Gastrocnemius medialis (tissue), 4 donors: ENCODE results near the gene LHFPL5. TPM values are rescaled to one million over a fixed set of nuclear protein-coding genes. Genes with fewer than 3 reads are reported as not detected.

Experiments
- ATAC-seq, 2 donors: fragments of 150-250 bp; one replicate each; pipeline ENCODE4 v1.9.1; 2016
- DNase-seq, 2 donors: peaks; one replicate each; pipeline ENCODE4 v3.0.0-alpha.2; 2019
- H3K27ac ChIP-seq, 4 donors: fragments of 200-600 bp; sonication (generic); 1 replicate in 1 of 4; 2 replicates in 3 of 4; pipeline ENCODE4 v1.5.1; 2016 to 2018; ENCODE audit warnings: mild to moderate bottlenecking in 2 of 4, moderate library complexity in 1 of 4
- H3K27me3 ChIP-seq, 3 donors: fragments of 200-600 bp; sonication (generic) in 2 of 3; 1 replicate in 1 of 3; 2 replicates in 2 of 3; pipeline versions ENCODE4 v1.5.1 to v1.6.0; 2016 to 2019; ENCODE audit warnings: mild to moderate bottlenecking in 1 of 3, moderate library complexity in 1 of 3
- H3K36me3 ChIP-seq, 2 donors: fragments of 200-600 bp; sonication (generic) in 1 of 2; one replicate each; pipeline ENCODE4 v1.5.1; 2017 to 2018
- H3K4me1 ChIP-seq, 2 donors: fragments of 200-600 bp; sonication (generic) in 1 of 2; one replicate each; pipeline ENCODE4 v1.5.1; 2016 to 2017; ENCODE audit warnings: mild to moderate bottlenecking in 2 of 2
- H3K4me3 ChIP-seq, 4 donors: fragments of 200-600 bp; sonication (generic) in 3 of 4; 1 replicate in 1 of 4; 2 replicates in 3 of 4; pipeline ENCODE4 v1.5.1; 2016 to 2019; ENCODE audit warnings: mild to moderate bottlenecking in 2 of 4
- H3K9me3 ChIP-seq, 3 donors: fragments of 200-600 bp; sonication (generic) in 2 of 3; 1 replicate in 1 of 3; 2 replicates in 2 of 3; pipeline ENCODE4 v1.5.1; 2016 to 2019
- POLR2A ChIP-seq, 2 donors: fragments of 450-650 bp; IDR thresholded peaks; one replicate each; pipeline ENCODE4 v1.6.1; 2017; ENCODE audit warnings: antibody characterized with exemption in 2 of 2, mild to moderate bottlenecking in 2 of 2, moderate library complexity in 2 of 2
- in situ Hi-C, 4 donors: fragments of 200-750 bp; cut with MboI; loops; one replicate each; pipeline versions ENCODE4 v1.15.0 to v1.8.0; 2017; ENCODE audit warnings: low sequenced_read_pairs in 4 of 4
- intact Hi-C: fragments of 100-400 bp; cut with DNase I; formaldehyde crosslinking; loops from one replicate; pipeline ENCODE4 v1.15.1; 2023; ENCODE audit warnings: low total_unique reads
- total RNA-seq, 4 donors: library from RNA; depleted of rRNA; stranded (reverse); fragments of >200 nt; gene quantifications; one replicate each; pipeline versions ENCODE4 v1.1.0 to v1.2.3, GENCODE V29; 2016
- TF ChIP-seq, protein P1 (sequence below), 5 experiments: fragments of 450-650 bp in 3 of 5; fragments of 200-600 bp in 2 of 5; sonication (generic) in 2 of 5; IDR thresholded peaks in 4 of 5; conservative IDR thresholded peaks in 1 of 5; 1 replicate in 4 of 5; 2 replicates in 1 of 5; pipeline ENCODE4 v1.5.1; 2016 to 2019; ENCODE audit warnings: antibody characterized with exemption in 5 of 5, mild to moderate bottlenecking in 3 of 5, moderate library complexity in 3 of 5

LHFPL5 gene
- total RNA-seq, 4 donors from 2014 or later = not detected

DNA sequence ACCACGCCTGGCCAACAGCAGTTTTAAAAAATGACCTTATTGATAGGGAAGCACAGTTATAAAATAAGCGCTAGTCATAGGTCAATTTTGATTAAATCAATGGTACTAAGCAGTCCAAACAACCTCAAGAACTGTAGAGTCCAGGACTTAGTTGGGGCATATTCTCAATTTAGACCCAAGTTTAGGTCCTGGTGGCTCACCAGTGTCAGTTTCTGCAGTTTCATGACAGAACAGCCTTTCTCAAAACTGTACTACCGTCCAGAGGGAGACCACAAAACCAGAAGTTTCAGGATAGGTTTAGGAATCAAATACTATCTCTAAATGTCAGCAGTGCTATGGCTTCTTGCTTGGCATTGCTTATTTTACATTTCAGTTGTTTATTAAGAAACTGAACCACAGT is 39.1 kb downstream of the LHFPL5 start:
- intact Hi-C loops = no loop called here
- Histone ChIP-seq H3K36me3 (peaks cover 0 to 42% of the 10 kb centered on the region in 2 donors), H3K27ac (no peak overlapping the region), H3K4me3 (no peak overlapping the region), H3K9me3 (no peaks in the 10 kb centered on the region), H3K27me3 (no peaks in the 10 kb centered on the region), H3K4me1 (no peaks in the 10 kb centered on the region)
- ATAC-seq = no peak
- TF ChIP-seq, protein P1, sequence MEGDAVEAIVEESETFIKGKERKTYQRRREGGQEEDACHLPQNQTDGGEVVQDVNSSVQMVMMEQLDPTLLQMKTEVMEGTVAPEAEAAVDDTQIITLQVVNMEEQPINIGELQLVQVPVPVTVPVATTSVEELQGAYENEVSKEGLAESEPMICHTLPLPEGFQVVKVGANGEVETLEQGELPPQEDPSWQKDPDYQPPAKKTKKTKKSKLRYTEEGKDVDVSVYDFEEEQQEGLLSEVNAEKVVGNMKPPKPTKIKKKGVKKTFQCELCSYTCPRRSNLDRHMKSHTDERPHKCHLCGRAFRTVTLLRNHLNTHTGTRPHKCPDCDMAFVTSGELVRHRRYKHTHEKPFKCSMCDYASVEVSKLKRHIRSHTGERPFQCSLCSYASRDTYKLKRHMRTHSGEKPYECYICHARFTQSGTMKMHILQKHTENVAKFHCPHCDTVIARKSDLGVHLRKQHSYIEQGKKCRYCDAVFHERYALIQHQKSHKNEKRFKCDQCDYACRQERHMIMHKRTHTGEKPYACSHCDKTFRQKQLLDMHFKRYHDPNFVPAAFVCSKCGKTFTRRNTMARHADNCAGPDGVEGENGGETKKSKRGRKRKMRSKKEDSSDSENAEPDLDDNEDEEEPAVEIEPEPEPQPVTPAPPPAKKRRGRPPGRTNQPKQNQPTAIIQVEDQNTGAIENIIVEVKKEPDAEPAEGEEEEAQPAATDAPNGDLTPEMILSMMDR (IDR thresholded peaks at IDR 0.05 in 4 of 5, conservative IDR thresholded peaks at IDR 0.05 in 1 of 5) = no peak
- in situ Hi-C loops = no loop called here
- no peak for DNase-seq

DNA sequence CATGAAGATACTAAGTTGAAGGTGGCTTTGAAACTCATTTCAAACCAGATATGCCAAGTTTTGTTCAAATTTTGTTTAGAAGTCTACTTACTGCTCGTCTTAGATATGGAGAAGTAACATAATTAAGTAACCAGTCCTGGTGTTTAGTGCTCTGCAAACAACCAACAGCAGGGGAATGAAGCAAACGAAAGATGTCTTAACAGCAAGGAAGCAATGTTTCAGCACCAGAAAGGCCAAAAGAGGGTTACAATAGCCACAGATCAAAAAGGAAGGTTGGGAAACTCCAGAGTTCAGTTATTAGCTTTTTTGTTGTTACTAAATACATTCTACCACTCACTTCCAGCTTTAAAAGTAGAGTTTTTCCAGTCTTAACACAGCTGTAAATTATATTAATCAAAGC is 45.1 kb downstream of the LHFPL5 start:
- no peaks in the 10 kb centered on the region for H3K4me1 ChIP-seq
- H3K9me3 ChIP-seq = no peaks in the 10 kb centered on the region
- DNase-seq = no peak
- in situ Hi-C loops (no loop called here), intact Hi-C loops (no loop called here)
- no peak overlapping the region for H3K4me3 ChIP-seq
- no peak overlapping the region for H3K27ac ChIP-seq
- TF ChIP-seq, protein P1 (IDR thresholded peaks at IDR 0.05 in 4 of 5, conservative IDR thresholded peaks at IDR 0.05 in 1 of 5) = no peak
- TF ChIP-seq POLR2A (IDR thresholded peaks at IDR 0.05) = no peak
- ATAC-seq = no peak
- H3K27me3 ChIP-seq = no peaks in the 10 kb centered on the region
- H3K36me3 ChIP-seq = peaks cover 0 to 58% of the 10 kb centered on the region in 2 donors

DNA sequence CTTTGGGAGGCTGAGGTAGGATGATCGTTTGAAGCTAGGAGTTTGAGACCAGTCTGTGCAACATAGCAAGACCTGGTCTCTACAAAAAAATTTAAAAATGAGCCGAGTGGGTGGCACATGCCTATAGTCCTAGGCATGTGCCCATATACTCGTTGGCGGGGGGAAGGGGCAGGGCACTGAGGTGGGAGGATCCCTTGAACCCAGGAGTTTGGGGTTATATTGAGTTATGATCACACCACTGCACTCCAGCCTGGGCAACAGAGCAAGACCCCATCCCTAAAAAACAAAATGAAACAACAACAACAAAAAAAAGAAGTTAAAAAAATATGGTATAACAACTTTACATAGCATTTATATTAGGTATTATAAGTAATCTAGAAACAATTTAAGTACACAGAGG is 47.8 kb downstream of the LHFPL5 start:
- in situ Hi-C loops = no loop called here
- Histone ChIP-seq H3K36me3 (peaks cover 0 to 67% of the 10 kb centered on the region in 2 donors), H3K4me3 (no peak overlapping the region), H3K4me1 (no peaks in the 10 kb centered on the region), H3K27me3 (no peaks in the 10 kb centered on the region), H3K9me3 (no peaks in the 10 kb centered on the region), H3K27ac (no peak overlapping the region)
- ATAC-seq = no peak
- intact Hi-C loops = no loop called here
- DNase-seq = no peak
- TF ChIP-seq, protein P1 (IDR thresholded peaks at IDR 0.05 in 4 of 5, conservative IDR thresholded peaks at IDR 0.05 in 1 of 5) = no peak
- no peak for TF ChIP-seq POLR2A (IDR thresholded peaks at IDR 0.05)

DNA sequence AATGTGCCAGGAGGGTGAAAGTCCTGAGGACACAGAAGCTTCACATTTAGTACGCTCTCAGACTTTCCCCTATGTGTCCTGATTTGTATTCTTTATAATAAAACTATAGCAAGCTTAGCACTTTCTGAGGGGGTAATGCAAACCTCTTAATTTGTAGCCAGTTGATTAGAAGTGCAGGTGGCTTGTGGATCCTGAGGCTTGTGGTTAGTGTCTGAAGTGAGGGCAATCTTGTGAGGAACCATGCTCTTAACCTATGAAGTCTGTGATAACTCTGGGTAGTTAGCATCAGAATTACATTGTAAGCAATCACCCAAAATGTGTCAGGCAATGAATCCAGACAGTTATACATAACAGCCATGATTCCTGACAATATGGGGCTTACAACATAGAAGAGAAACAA is 51.1 kb downstream of the LHFPL5 start:
- in situ Hi-C loops = no loop called here
- H3K27me3 ChIP-seq = no peaks in the 10 kb centered on the region
- H3K4me3 ChIP-seq = no peak overlapping the region
- no peaks in the 10 kb centered on the region for H3K4me1 ChIP-seq
- DNase-seq (no peak), ATAC-seq (no peak)
- peaks cover 0 to 59% of the 10 kb centered on the region in 2 donors for H3K36me3 ChIP-seq
- H3K9me3 ChIP-seq = no peaks in the 10 kb centered on the region
- TF ChIP-seq, protein P1 (IDR thresholded peaks at IDR 0.05 in 4 of 5, conservative IDR thresholded peaks at IDR 0.05 in 1 of 5) = no peak
- TF ChIP-seq POLR2A (IDR thresholded peaks at IDR 0.05) = no peak
- no peak overlapping the region for H3K27ac ChIP-seq
- intact Hi-C loops = no loop called here

DNA sequence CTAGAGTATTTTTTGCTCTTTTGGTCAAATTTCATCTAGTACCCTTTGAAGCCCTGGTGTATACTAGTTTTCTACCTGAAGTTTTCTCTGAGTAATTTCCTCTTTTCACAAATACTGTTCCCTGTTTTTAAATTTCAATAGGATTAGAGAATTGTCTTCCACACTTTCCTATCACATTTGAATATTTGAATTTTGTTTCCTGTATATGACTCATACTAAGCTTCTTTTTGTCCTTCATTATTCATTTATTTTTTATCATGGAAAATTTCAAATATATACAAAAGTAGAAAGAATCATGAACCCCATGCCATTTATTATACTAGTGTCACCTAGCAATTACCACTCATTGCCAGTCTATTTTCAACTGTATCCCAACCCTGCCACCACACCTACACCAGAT is 52.7 kb downstream of the LHFPL5 start:
- ATAC-seq = no peak

More for the DNA sequence above, 52.7 kb downstream of the LHFPL5 start:
- H3K4me1 ChIP-seq = no peaks in the 10 kb centered on the region
- H3K4me3 ChIP-seq = no peak overlapping the region
- in situ Hi-C loops = no loop called here
- DNase-seq = no peak
- peaks cover 0 to 45% of the 10 kb centered on the region in 2 donors for H3K36me3 ChIP-seq
- H3K9me3 ChIP-seq = no peaks in the 10 kb centered on the region
- no peaks in the 10 kb centered on the region for H3K27me3 ChIP-seq
- intact Hi-C loops = no loop called here
- TF ChIP-seq POLR2A (IDR thresholded peaks at IDR 0.05) = no peak
- TF ChIP-seq, protein P1 (IDR thresholded peaks at IDR 0.05 in 4 of 5, conservative IDR thresholded peaks at IDR 0.05 in 1 of 5) = no peak
- no peak overlapping the region for H3K27ac ChIP-seq
